Fibroblast of skin of back (primary cell): Measurements from ENCODE around the gene DVL2.
A peak's percentile ranks its signal among the peaks of the same experiment; 100 is the strongest.

Experiments used
- DNase-seq: peaks from one replicate; pipeline ENCODE4 v3.0.0-alpha.2; 2013

The DVL2 gene

DNA sequence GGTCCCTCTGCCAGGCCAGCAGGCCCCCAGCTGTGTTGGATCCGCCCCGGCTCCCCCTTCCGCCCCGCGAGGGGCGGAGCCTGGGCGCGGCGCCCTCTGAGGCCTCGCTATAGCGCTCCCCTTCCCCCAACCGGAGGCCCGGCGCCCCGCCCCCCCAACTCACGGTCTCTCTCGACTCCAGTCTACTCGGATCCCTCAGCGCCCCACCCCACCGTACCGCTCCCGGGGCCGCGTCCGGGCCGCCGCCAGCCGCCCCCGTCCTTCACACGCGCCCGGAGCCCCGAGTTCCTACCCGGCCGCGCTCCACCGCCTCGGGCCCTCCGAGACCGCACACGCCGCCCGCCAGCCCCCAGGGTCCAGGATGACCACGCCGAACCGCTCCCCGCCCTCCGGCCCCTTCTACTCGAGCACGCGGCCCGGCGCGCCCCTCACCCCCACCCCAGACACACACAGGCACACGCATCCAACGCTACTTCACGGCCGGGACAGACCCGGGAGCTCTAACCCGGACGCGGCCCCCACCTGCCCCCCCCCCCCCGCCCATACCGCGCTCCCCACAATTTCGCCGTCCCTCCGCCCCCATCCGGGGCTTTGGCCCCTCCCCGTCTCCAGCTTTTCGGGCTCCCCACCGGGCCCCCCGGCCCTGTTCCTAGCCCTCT, 3.6 kb upstream of the DVL2 start:
- peak; percentile 76 for DNase-seq

DNA sequence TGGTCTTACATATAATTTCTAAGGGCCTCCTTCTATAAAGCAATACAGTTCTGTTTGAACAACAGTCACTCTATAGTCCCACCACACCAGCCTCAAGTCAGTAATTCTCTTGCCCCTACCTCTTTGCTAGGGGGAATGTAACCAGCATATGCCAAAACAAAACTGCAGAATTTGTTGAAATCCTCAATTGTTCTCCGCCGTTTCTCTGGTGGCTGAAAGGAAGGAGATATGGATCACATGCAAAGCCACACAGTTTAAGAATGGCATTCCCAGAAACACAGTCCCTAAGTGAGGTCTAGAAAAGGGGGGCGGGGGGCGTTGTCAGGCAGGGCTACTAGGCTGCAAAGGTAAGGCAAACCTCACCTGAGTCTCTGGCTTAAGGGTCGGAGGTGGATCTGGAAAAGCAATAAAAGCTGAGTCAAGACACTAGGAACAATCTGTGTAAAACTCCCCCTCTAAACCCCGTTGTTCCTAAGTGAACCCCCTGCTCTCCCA, 3.0 kb upstream of the DVL2 start:
- no peak for DNase-seq

DNA sequence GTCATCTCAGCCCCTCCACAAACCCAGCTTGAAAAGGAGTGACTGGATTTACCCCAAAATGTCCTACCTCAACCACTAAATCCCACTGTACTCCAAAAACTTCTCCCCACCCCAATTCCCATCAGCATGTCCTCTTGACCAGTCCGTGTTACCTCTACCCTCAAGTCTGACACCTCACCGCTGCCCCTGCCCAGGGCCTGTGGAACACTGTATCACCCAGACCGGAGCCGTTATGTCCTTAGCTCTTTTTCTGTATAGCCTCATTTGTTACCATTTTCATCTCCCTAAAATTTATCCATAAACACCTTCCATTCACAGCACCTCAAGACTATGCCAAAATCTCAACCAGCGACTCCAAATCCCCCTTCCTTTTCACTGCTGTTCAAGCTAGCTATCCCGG, 2.5 kb upstream of the DVL2 start:
- DNase-seq, result no peak

DNA sequence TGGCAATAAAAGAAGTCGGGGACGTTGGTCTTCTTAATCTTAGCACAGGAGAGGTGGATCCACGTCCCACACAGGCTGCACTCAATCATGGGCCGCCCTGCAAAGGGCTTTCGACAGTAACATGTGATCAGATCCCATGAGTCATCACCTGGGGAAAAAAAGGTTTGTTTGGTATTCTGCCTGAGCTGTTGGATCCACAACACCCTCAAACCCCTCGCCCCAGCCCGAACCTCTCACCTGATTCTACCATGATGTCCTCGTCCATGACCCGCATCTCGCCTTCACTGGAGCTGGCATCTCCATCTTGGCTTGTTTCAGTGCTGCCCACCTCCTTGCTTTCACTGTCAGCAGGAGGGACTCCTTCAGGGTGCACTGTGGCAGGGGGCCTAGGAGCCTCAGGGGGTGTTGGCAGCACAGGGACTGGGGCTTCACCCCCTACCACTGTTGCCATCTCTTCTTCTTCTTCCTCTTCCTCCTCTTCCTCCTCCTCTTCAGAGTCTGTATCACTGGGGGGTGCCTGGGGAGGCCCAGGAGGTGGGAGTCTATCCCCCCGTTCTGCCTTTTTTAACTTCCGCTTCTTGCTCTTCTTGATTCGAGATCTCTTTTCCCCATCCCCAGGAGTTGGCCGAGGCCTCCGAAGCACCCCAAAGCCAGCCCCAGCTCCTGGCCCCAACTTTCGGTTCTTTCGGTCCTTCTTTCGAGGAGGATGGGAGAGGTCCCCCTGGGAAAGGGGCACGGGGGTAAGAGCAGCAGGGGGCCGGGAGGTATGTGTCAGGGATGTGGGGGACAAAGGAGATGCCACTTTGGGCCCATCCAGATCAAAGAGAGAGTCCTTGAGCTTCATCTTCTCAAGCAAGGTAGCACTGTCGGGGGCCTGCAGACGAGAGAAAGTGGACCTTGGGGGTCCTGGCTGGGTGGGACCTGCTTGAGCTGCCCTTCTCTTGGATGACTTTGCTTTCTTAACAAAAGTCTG, 1.7 kb upstream of the DVL2 start:
- no peak for DNase-seq

DNA sequence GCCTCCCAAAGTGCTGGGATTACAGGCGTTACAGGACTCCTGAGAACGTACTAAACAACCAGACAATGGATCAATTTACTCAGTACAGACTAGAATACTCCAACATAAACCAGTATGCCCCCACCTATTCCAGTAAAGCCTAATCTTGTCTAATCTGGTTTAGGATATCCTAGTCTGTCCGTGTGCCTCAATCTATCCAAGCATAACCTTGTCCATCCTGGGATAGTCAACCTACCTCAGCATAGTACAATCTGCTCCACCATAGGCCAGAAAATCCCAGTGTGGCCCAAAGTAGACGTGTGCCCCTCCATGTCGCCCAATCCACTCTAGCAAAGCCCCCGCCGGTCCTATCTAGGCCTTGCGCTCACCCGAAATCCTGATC, 625 bp downstream of the DVL2 start:
- peak; percentile 46 for DNase-seq

DNA sequence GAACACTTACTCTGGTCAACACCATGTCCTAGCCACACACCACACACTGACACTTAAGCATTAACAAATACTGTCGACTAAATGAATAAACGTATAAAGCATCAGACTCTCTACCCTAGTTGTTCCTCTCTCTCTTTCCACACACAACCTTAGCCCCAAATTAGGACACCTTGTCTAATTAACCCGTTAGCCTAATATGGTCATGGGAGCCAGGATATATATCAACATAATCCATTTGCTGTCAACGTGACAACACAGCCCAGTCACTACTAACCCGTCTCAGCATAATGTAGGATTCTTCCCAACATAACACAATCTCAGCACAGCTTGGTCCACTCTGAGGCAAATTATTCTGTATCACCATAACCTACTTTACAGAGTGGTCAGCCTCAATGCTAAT, 2.2 kb downstream of the DVL2 start:
- no peak for DNase-seq

DNA sequence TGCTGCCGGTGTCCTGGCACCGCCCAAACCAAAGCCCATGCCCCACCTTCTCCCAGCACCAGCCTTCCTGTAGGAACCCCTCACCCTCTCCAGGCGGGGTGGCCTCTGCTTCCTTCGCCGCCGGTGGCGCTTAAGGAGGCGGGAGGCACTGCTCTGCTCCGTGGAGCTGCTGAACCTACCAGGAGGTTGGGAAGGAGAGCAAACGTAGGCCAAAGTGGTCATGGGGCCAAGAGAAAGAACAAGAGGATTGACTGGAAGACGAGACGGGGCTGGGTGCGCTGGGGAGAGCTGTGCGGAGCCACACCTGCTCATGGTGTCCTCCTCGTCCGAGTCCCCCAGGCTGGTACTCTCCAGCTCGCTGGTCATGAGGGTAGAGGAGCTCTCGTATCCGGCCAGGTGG, 4.8 kb downstream of the DVL2 start:
- DNase-seq, result no peak

DNA sequence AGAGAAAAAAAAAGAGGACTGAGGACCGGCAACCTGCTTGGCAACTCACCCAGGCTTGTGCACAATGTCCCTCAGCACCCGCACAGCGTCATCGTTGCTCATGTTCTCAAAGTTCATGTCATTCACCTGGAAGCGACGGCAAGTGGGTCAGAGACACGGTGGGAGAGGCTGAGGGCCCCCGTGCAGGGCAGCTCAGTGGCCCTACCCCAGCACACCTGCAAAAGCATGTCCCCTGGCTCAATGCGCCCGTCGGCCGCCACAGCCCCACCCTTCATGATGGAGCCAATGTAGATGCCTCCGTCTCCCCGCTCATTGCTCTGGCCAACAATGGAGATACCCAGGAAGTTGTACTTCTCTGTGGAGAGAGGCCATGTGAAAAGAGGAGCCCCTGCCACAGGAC, 5.4 kb downstream of the DVL2 start:
- DNase-seq, result no peak

DNA sequence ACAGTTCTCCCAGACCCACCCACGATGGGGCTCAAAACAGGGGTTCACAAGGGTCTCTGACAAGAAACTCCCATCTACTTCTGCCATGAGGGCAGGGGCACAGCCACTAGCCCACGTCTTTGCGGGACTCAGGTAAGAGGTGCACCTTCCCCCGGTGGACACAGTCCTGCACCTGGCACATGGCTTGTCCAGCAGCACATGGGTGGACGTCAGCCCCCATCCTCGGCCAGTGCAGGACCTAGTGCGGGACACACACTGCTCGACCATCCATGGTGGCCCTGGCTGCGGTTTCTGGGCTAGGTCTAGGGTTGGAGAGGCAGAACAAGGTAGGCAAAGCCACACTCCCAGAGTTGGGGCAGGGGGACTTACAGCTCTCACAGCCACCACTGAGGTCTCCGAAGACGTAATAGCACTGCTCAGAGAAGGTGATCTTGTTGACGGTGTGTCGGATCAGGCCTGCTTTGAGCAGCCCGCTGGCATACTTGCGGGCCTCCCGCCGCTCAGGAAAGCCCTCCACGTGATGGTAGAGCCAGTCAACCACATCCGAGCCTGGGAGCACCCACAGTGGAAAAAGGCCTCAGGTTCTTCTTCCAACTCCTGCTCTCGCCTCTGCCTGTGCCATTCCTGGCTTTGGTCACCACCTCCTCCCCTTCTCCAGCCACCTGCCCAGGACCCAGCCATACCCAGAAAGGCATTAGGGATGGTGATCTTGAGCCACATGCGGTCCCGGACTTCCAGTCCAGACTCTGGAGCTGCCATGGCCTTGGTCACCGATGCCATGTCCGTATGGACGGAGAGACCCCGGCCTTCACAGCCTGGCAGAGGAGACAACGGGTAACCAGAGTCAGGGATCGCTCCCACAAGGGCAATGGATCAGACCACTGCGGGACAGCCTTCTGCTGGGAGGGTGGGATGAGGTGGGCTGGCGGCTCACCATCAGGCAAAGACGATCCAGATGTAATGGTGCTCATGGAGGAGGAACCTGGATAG, 7.3 kb downstream of the DVL2 start:
- DNase-seq, result no peak

DNA sequence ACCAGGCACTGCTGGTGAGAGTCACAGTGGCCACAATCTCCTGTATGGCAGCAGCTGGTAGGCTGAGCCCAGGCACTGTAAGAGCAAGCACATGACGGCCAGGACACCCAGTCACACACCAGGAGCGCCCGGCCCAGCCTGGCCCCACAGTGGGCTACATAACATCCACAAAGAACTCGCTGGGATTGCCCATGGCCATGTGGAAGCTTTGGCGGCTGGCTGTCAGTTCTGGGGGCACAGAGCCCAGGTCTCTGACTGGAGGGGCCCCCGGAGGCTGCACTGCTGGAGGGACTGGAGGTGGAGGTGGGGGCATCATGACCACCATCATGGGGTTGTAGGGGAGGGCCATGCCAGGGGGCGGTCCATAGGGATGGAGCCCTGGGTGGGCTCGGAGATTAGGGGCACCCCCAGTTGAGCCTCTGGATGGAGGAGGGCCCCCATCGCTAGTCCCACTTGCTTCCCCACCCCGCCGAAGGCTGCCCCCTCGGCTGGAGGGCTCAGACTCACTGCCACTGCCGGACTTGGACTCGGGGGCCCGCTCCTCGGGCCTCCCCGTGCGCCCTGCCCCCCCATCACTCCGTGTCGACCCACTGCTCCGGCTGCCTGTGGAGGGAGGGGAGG, 8.5 kb downstream of the DVL2 start:
- no peak for DNase-seq

DNA sequence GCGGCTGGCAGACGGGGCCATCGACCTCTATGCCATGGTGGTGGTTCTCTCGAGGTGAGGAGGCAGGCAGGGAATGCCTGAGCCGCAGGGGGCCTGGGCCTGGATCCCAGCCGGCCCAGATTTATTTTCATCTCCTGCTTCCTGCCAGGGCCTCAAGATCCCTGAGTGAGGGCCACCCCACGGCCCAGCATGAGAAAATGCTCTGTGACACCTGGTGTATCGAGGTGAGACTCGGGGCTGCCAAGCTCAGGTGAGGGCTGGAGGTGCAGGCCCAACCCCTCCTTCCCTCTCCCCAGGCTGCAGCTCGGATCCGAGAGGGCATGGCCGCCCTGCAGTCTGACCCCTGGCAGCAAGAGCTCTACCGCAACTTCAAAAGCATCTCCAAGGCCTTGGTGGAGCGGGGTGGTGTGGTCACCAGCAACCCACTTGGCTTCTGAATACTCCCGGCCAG, 9.6 kb downstream of the DVL2 start:
- no peak for DNase-seq

DNA sequence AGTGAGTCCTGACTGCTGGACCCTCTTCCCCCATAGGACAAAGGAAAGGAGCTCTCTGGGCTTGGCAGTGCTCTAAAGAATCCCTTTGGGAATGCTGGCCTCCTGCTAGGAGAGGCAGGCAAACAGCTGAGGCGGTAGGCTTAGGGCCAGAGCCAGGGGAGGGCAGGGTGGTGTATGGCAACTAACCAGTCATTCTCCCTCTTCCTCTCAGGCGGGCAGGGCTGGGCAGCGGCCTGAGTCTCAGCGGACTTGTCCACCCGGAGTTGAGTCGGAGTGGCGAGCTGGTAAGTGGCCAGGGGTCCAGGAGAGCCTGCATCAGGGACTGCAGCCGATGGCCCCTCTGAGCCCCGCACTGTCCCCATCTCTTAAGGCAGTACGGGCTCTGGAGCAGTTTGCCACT, 10.2 kb downstream of the DVL2 start:
- DNase-seq, result no peak

DNA sequence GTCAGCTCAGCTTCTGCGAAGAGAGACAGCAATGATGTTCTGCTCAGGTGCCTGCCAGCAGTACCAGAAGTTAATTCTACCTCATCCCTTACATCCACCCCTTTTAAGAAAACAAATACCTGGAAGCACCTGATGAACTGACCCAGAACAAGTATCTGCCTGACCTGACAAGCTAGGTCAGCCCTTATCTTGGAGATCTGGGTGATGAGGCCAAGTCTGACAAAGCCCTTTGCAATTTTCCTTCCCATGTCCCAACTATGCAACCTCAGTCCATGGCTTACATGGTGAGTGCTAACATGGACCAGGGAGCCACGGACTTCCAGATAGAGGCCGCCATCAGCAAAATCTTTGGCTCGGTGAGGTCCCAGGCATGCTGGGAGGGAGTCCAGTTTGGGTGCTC, 10.9 kb downstream of the DVL2 start:
- DNase-seq, result no peak

DNA sequence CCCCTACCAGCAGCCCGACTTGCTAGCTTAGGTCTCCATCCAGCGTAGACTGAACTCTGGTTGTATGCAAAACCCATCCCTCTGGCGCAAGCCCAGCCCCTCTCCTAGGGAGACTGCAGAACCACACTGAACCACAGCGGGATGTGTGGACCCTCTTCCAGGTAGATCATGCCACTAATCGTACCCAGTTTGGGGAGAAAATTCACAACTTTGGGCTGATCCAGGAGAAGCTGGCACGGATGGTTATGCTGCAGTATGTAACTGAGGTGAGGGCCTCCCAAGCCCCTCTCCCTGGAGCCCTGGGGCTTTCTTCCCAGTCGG, 11.4 kb downstream of the DVL2 start:
- DNase-seq, result no peak

DNA sequence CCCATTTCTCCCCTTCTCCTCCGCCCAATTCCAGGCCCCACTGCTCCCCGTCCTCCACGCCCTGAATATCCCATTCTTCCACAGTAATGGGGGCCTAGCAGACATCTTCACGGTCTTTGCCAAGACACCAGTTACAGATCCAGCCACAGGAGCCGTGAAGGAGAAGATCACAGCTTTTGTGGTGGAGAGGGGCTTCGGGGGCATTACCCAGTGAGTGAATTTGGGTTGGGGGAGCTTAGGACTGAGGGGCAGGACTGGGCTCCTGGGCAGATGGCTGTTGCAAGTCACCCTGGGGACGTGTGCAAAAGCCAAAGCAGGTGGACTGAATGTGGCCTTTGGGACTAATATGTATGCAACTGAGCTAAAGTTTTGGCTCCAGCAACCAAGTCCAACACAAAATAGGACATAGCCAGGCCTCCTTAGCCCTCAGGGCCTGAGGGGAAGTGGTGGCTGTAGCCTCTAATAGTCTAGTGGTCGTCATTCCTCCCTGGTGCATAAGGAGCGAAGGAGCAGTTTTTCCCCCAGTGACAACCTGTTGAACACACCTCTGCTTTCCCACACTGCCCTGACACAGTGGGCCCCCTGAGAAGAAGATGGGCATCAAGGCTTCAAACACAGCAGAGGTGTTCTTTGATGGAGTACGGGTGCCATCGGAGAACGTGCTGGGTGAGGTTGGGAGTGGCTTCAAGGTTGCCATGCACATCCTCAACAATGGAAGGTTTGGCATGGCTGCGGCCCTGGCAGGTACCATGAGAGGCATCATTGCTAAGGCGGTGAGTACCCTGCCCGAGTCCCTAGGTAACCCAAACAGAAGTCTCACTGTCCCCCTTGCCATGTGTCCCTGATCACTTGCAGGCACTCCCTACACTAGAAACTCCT, 12.0 kb downstream of the DVL2 start:
- no peak for DNase-seq

DNA sequence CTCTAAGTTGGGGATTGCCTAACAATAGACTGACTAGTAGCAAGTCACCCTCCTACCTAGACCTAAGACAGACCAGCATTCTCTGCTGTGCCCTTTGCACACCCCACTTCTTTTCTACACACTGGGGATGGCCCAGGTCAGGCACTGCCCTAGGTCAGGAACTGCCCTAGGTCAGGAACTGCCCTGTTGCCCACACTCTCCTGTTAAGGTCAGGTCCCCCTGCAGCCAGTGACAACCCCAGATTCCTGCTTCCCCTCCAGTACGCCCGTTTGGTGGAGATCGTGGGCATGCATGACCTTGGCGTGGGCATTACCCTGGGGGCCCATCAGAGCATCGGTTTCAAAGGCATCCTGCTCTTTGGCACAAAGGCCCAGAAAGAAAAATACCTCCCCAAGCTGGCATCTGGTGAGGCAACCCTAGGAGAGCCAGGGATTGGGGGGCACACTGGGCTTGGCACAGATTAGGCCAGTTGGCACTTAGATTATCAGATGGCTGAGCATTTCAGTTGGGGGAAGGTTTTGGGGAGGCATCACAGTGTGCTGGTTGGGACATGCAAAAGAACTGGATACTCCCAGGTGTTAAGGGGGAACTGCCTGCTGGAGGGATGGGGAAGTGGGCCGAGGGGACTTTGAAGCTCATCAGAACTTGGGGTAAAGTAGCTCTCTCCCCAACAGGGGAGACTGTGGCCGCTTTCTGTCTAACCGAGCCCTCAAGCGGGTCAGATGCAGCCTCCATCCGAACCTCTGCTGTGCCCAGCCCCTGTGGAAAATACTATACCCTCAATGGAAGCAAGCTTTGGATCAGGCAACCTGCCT, 12.8 kb downstream of the DVL2 start:
- DNase-seq, result no peak

DNA sequence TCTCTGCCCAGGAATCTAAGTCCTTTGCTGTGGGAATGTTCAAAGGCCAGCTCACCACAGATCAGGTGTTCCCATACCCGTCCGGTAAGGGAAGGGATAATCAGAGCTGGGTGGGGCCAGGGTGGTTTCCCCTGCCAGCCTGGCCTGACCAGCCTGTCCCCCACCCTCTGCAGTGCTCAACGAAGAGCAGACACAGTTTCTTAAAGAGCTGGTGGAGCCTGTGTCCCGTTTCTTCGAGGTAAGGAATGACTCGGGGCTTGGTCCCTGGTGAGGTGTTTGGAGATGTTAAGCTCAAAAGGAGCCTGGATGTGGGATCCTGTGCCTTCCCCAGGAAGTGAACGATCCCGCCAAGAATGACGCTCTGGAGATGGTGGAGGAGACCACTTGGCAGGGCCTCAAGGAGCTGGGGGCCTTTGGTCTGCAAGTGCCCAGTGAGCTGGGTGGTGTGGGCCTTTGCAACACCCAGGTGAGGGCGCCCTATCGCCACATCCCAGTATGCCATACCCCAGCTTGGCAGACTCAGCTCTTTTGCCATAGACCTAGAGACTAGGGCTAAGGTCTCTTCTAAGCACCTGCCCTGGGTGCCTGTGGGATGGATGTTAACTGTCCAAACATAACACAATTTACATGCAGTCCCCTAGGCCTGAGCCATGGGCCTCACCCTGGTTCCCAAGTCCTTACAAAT, 13.6 kb downstream of the DVL2 start:
- peak; percentile 58 for DNase-seq

DNA sequence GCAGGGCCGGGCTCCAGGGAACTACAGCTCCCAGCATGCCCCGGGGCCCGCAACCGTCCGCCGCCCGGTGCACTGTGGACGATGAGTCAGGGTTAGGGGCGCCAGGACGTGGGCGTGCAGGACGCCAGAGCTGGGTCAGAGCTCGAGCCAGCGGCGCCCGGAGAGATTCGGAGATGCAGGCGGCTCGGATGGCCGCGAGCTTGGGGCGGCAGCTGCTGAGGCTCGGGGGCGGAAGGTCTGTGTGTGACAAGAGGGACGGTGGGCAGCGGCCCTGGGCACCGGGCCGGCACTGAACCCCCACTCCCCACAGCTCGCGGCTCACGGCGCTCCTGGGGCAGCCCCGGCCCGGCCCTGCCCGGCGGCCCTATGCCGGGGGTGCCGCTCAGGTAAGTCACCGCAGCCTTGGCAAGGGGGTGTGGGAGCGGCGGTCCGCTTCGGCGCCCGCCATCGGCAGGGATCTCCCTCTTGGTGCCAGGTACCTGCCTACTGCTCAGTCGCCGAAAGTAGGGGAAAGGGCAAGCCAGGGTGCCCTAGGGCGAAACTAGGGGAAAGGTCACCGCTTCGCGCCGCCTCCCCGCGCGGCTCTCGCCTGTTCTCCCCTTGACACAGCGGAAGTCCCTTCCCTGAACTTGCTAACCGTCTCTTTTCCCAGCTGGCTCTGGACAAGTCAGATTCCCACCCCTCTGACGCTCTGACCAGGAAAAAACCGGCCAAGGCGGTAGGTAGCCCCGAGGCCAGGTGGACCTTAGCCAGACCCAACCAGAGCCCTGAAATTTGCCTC, 14.3 kb downstream of the DVL2 start, which contains the start of the genes ACADVL and DLG4:
ACADVL (plus strand) TSS at position 127 of the 781 bp plus-strand sequence; CDS start at position 174, 47 bp downstream.
DLG4 (minus strand) TSS at position 25 of the 781 bp plus-strand sequence.
- peak; percentile 87 for DNase-seq
